Neural cell (in vitro differentiated cells): ENCODE results near the gene NFAM1.

ENCODE experiments used
- CTCF ChIP-seq: fragments of 450-650 bp; IDR thresholded peaks from 2 replicates; pipeline ENCODE4 v1.5.1; 2014; ENCODE audit warnings: antibody characterized with exemption, mild to moderate bottlenecking, moderate library complexity; ENCODE audit not compliant: poor library complexity, severe bottlenecking
- EZH2 ChIP-seq: fragments of 200-600, 300-800 bp; shearing (Covaris generic), sonication (generic); IDR thresholded peaks from 2 replicates; pipeline ENCODE4 v1.6.1; 2014; ENCODE audit warnings: antibody characterized with exemption, low read length, borderline replicate concordance, mild to moderate bottlenecking; ENCODE audit not compliant: insufficient read depth, poor library complexity, severe bottlenecking
- REST ChIP-seq: IDR thresholded peaks from 2 replicates; pipeline ENCODE4 v1.6.1; 2012; ENCODE audit warnings: borderline replicate concordance

GRCh38 chr22:42358643-42359558 lies 73.3 kb downstream of the NFAM1 start:
- no peak for TF ChIP-seq CTCF
- no peak for TF ChIP-seq REST
- TF ChIP-seq EZH2 = no peak
